HG02884 (cell line): ENCODE measurements around the gene TBC1D14.
"Not testable (repeated sequence)": the region's sequence is repeated elsewhere in the genome, so short reads cannot be mapped to it uniquely, and the experiment has no call there.

Experiments
- ATAC-seq: cut with Tn5 transposase; IDR thresholded peaks from one replicate; pipeline ENCODE4 v1.9.1; 2021; ENCODE audit warnings: mild to moderate bottlenecking, moderate library complexity; ENCODE audit not compliant: unreplicated experiment

Gene TBC1D14

DNA sequence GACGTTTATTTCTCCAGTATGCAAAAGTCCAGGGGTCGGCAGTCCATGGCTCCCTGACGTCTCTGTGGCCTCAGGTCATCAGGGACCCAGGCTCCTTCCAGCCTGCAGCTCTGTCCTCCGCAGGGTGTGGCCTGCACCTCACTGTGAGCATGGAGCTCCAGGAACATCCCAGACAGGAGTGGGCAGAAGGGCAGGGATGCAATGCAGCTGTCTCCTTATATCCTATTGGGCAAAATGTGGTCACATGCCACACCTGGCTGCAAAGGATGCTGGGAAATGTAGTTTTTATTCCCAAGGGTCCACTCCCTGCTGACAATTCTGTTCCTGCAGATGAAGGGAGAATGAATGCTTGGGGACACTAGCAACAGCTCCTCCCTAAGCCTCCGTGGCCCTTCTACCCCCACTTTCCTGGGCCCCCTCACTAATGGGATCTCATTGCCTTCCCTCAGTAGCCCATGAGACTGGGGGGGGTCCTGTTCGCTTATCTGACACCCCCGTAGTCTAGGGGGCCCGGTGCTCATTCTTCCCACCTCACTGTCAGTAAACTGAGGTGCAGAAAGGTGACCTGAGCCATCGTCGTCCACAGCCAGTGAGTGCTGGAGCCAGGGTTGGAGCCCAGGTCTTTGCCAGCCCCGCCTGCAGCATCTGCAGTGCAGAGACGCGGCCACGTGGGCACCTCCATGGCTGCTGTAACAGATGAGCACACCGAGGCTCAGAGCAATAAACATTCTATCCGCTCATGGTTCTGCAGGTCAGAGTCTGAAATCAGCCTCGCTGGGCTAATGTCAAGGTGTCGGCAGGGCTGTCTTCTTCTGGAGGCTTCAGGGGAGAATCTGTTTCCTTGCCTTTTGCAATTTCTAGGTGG lies 164.1 kb downstream of the TBC1D14 start:
- peak; percentile 39 for ATAC-seq

DNA sequence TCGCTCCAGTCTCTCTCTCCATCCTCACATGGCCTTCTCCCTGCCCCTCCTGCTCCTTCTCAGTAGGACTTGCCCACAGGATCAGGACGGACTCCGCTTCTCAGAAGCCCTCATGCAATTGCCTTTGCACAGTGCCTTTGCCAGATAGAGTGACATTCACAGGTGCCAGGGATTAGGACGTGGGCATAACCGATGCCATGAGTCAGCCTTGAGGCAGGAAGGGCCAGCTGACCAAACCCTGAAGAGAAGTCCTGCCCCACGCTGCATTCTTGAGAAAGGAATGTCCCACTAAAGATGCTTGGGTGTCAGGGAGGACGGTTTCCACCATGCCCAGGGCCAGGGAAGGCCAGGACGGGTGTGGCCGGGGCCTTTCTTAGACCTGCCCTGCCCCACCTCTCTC lies 164.8 kb downstream of the TBC1D14 start:
- no peak for ATAC-seq

DNA sequence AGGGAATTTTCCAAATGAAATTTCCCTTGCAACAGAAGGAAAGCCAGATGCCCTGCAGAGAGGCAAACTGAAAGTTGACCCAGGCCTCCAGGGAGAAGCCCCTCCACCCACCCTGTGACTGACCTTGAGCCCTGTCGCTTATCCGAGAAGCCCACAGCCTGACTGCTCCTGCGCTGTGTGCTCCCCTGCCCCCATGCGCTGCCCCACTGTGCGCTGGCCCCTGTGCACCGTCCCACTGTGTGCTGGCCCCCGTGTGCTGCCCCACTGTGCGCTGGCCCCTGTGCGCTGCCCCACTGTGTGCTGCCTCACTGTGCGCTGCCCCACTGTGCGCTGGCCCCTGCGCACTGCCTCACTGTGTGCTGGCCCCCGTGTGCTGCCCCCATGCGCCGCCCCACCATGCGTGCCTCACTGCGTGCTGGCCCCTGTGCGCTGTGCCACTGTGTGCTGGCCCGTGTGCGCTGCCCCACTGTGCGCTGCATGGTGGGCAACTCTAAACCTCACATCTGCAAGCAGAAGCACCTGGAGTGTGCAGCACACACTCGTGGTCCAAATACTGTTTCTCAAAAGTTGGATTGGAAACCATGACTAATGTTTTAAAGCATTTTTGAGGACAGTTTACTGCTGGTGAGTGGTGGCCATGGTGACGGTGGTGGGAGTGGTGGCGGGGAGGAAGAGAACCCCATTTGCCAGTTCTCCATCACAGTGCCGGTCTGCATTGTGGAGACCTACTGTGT lies 166.5 kb downstream of the TBC1D14 start:
- no peak for ATAC-seq

DNA sequence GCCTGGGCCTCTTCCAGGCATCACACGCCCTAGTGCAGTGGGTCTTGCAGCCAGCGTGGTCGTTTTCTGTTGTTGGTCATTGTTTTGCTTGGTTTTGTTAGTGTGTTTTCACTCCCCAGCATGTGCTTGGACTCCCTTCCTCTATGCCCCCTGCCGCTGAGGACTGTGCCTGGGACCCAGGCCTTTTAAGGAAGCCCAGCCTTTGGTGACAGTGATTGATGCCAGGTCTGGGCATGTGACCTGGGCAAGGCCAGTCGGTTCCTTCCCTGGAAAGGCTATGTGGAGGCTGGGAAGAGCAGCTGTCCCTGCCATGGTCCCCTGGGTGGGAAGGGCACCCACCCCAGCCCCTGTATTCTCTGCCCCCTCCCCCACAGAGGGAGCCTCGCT lies 167.1 kb downstream of the TBC1D14 start:
- no peak for ATAC-seq

DNA sequence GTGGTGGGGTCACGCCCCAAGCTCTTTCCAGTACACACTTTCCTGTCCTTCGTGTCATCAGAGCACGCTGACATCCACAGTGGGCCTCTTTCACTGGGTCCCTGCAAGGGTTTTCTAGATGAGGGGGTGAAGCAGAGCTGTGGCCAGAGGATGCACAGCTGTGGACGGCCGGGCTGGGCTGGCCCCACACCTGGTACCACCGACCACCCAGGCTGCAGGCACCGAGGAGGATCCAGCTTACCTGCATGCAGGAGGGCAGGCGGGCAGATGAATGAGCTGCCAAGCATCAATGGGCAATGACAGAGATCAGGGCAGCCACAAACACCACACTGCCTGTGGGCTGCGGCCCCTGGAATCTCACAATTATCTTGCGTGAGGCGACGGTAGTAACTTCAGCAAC lies 167.7 kb downstream of the TBC1D14 start:
- no peak for ATAC-seq

DNA sequence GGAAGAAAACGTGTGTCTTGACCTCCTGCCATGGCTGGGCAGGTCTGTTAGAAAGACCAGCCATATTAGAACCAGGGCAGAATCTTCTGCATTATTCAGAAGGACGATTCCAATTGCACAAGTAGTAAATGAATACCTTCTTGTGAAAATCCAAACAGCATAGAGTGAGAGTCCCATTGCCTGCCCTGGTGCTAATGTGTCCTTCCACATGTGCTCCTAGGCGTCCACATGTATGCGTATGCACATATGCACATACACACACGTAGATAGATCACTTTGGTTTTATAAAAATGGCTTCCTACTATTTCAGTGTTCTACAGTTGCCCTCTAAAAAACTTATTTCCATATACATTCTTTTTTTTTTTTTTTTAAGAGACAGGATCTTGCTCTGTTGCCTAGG lies 168.4 kb downstream of the TBC1D14 start:
- no peak for ATAC-seq

DNA sequence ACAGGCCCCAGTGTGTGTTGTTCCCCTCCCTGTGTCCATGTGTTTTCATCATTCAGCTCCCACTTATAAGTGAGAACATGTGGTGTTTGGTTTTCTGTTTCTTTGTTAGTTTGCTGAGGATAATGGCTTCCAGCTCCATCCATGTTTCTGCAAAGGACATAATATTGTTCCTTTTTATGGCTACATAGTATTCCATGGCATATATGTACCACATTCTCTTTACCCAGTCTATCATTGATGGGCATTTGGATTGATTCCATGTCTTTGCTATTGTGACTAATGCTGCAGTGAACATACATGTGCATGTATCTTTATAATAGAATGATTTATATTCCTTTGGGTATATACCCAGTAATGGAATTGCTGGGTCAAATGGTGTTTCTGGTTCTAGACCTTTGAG lies 169.9 kb downstream of the TBC1D14 start:
- not testable (repeated sequence) for ATAC-seq

DNA sequence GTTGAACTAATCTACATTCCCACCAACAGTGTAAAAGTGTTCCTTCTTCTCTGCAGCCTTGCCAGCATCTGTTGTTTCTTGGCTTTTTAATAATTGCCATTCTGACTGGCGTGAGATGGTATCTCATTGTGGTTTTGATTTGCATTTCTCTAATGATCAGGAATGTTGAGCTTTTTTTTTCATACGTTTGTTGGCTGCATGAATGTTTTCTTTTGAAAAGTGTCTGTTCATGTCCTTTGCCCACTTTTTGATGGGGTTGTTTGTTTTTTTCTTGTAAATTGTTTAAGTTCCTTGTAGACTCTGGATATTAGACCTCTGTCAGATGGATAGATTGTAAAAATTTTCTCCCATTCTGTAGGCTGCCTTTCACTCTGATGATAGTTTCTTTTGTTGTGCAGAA lies 170.3 kb downstream of the TBC1D14 start:
- not testable (repeated sequence) for ATAC-seq
